H1 (cell line): Measurements from ENCODE around the gene ACTR5. TPM values are rescaled to one million over a fixed set of nuclear protein-coding genes. Genes with fewer than 3 reads are reported as not detected.

ENCODE experiments used
- EGR1 ChIP-seq: IDR thresholded peaks from 2 replicates; pipeline ENCODE4 v1.6.1; 2011; ENCODE audit warnings: low read depth, low read length, borderline replicate concordance
- GABPA ChIP-seq: IDR thresholded peaks from 2 replicates; pipeline ENCODE4 v1.6.1; 2011; ENCODE audit warnings: mild to moderate bottlenecking, low read length, moderate library complexity, borderline replicate concordance; ENCODE audit not compliant: insufficient read depth
- RBBP5 ChIP-seq: IDR thresholded peaks from 2 replicates; pipeline ENCODE4 v1.7.1; 2012; ENCODE audit warnings: low read depth, mild to moderate bottlenecking, inconsistent platforms, low read length, moderate library complexity, borderline replicate concordance
- polyA plus RNA-seq, 7 experiments: library from polyadenylated mRNA; depleted of rRNA in 3 of 7; stranded (reverse) in 5 of 7; unstranded in 2 of 7; fragments of >200 nt in 5 of 7; fragments of 200-250 nt in 2 of 7; gene quantifications; 1 replicate in 5 of 7; 2 replicates in 1 of 7; 4 replicates in 1 of 7; pipeline versions ENCODE4 v1.2.1 to v1.2.3, GENCODE V29; 2011 to 2013; ENCODE audit warnings: missing spikeins in 2 of 7, mixed read lengths in 2 of 7
- total RNA-seq: library from RNA; stranded (reverse); fragmentation: NEBNext Ultra II Directional; extraction: Animal tissue kit (Norgen Biotek cat#: 25700); gene quantifications from 2 replicates; pipeline ENCODE4 v1.2.1, GENCODE V29; 2021
- TF ChIP-seq, protein P1 (sequence below): IDR thresholded peaks from 2 replicates; pipeline ENCODE4 v1.6.1; 2011; ENCODE audit warnings: low read depth, mild to moderate bottlenecking, low read length; ENCODE audit not compliant: insufficient read depth

The ACTR5 gene
- total and polyA plus RNA-seq, 2 of the 8 experiments (the other 6 are each of a cell fraction or from before 2014, with no cell fraction given) = 10.4 to 14.4 TPM

DNA sequence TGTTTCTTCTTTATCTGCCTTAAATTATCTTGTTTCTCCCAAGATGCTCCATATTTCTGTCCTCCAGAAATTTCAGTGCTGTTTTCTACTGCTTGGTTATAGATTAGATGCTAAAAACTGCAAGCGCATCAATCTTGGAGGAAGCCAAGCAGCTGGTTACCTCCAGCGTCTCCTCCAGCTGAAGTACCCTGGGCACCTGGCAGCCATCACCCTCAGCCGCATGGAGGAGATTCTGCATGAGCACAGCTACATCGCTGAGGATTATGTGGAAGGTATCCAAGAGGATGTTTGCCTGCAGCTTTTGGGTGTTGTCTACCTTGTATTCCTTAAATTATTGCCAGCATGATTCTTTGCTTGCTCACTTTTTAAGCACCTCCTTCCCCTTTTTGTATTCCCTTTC, 3.8 kb downstream of the ACTR5 start (continued):
- TF ChIP-seq, protein P1, sequence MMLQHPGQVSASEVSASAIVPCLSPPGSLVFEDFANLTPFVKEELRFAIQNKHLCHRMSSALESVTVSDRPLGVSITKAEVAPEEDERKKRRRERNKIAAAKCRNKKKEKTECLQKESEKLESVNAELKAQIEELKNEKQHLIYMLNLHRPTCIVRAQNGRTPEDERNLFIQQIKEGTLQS = no peak
- no peak for TF ChIP-seq RBBP5
- TF ChIP-seq GABPA = no peak
- no peak for TF ChIP-seq EGR1
